HG02852 (cell line): ENCODE data around the gene TBC1D5.
"Not testable (repeated sequence)": the region's sequence is repeated elsewhere in the genome, so short reads cannot be mapped to it uniquely, and the experiment has no call there.

Experiments
- ATAC-seq: cut with Tn5 transposase; IDR thresholded peaks from one replicate; pipeline ENCODE4 v1.9.1; 2021; ENCODE audit warnings: mild to moderate bottlenecking, moderate library complexity; ENCODE audit not compliant: unreplicated experiment

The TBC1D5 gene

DNA sequence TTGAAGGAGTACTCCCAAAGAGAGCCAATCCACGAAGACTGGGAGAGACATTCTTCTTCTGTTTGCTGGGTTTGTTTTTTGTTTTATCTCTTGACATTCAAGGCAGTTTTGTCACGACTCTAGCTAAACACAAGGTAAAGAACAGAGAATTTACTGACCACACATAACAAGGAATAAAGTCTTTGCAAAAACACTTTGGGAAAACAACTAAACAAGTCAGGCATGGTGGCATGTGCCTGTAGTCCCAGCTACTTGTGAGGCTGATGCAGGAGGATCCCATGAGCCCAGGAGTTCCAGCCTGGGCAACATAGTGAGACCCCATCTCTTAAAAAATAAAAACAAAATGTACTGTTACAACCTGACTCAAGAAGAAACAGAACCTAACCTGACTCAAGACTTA is 28.0 kb downstream of the TBC1D5 start:
- no peak for ATAC-seq

- no peak for ATAC-seq
Observed at GRCh38 chr3:17709236-17709810, 33.1 kb downstream of the TBC1D5 start.

DNA sequence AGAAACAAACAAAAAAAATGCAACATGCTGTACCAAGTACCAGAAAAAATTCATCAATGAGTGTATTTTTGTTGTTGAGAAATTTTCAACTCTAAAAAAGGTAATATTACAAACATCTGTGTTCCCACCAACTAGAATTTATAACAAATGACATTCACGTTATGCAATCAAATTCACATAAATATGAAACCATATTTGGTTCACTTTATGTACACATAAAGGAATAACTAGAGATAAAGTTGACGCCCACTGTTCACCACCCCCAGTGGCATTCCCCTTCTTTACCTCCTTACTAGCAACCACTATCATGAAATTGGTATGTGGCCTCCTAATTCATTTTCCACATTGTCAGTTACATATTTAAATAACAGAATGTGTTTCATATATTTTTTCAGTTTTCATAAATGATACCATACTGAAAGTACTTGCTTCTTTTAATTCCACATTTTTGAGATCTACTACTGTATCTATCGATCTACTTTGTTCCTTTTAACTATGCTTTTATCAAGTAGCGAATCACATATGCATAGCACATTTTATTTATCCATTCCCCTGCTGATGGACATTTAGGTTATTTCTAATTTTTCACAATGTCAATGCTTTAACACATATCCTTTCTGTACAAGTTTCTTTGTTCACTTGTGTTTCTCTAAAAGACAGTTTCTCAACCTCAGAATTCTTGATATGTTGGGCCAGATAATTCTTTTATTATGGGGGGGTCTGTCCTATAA is 34.5 kb downstream of the TBC1D5 start:
- no peak for ATAC-seq

DNA sequence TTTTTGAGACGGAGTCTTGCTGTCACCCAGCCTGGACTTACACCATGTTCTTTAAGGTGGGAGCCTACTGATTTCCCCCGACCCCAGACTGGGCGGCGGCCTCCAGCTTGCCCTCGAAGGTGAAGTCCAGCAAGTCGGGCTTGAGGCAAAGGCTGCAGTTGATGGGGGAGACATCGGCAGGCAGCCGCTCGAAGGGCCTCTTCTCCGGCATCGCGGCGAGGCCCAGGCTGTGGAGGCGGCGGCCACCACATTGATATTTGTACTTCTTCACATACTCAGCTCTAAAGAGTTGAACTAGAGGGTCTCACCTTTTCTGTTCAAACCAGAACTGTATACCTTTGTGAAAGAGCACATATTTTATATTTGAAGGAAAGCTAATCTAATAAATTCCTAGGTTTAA is 36.4 kb downstream of the TBC1D5 start:
- ATAC-seq, result not testable (repeated sequence)

- ATAC-seq, result not testable (repeated sequence)
Observed at GRCh38 chr3:17699815-17700214, 42.6 kb downstream of the TBC1D5 start.

DNA sequence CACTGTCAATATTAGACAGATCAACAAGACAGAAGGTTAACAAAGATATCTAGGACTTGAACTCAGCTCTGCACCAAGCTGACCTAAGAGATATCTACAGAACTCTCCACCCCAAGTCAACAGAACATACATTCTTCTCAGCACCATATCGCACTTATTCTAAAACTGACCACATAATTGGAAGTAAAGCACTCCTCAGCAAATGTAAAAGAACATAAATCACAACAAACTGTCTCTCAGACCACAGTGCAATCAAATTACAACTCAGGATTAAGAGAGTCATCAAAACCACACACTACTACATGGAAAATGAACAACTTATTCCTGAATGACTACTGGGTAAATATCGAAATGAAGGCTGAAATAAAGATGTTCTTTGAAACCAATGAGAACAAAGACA is 46.8 kb downstream of the TBC1D5 start:
- not testable (repeated sequence) for ATAC-seq

DNA sequence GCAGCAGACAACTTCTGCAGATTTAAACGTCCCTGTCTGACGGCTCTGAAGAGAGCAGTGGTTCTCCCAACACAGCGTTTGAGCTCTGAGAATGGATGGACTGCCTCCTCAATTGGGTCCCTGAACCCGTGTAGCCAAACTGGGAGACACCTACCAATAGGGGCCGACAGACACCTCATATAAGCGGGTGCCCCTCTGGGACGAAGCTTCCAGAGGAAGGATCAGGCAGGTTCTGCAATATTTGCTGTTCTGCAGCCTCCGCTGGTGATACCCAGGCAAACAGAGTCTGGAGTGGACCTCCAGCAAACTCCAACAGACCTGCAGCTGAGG is 48.8 kb downstream of the TBC1D5 start:
- ATAC-seq, result not testable (repeated sequence)

DNA sequence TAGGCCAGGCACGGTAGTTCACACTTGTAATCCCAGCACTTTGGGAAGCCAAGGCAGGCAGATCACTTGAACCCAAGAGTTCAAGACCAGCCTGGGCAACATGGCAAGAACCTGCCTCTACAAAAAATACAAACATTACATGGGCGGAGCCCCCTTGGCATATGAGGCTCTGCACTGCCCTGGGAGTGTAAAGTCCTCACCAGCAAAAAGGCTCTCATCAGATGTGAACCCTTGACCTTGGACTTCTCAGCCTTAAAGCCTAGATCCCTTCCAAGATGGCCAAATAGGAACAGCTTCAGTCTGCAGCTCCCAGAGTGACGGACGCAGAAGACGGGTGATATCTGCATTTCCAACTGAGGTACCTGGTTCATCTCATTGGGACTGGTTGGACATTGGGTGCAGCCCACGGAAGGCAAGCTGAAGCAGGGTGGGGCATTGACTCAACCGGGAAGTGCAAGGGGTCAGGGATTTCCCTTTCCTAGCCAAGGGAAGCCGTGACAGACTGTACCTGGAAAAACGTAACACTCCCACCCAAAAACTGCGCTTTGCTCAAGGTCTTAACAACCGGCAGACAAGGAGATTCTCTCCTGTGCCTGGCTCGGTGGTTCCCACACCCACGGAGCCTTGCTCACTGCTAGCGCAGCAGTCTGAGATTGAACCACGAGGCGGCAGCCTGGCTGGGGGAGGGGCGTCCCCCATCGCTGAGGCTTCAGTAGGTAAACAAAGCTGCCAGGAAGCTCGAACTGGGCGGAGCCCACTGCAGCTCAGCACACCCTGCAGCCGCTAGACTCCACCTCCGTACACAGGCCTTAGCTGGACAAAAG is 49.4 kb downstream of the TBC1D5 start:
- not testable (repeated sequence) for ATAC-seq

DNA sequence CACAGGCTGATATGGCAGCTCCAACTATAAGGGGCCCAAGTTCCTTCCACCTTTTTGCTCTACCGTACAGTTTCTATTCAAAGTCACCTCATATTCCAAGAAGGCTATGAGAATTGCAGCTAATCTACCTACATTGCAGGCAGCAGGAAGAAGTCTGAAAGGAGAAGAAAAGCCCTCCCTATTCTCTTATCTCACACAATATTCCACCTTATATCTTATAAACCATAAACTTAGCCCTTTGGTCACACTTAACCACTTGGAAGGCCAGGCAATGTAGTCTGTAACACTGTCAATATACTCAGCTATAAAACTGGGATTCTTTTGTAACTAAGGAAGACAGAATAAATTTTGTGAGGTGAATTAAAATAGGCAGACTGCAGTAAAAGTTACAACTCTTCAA is 54.9 kb downstream of the TBC1D5 start:
- ATAC-seq, result no peak

DNA sequence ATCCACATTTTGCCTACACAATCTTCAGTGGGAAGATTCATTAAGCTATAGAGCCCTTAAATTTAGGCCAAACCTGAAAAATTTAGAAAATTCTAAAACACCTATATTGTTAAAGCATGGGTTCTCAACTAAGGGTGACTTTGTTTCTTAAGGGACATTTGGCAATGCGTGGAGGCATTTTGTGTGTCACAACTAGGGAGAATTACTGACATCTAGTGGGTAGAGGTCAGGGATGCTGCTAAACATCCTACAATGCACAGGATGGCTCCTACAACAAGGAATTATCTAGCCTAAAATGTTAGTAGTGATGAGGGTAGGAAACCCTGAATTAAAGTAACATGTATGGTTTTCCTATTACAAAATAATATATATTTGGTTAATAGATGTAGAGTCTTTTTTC is 55.8 kb downstream of the TBC1D5 start:
- ATAC-seq, result no peak

DNA sequence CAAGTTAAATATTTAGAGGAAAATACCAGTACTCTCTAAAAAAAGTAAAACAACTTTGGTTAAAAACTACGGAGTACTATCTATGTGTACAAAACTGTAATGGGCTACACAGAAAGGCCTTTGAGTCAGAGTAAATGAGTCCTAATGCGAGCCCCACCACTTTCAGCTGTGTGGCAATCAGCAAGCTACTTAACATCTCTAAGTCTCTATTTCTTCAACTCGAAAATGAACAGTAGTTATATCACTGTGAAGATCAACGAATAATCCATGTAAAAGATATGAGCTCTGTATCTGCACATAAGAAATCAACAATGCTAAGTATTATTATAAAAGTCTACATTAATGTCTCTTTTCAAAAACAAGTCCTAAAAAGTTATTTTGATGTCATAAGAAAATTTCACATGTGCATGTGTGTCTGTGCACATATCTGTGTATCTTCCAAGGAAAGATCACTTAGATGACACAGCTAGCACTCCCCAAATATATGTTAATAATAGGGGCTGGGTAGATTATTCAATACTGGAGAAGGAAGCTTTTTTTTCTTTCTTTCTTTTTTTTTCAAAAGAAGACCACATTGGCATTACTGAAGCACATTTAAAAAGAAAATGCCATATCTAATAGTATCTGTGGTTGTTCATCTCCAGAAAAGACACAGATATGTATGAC is 58.8 kb downstream of the TBC1D5 start:
- ATAC-seq, result no peak

DNA sequence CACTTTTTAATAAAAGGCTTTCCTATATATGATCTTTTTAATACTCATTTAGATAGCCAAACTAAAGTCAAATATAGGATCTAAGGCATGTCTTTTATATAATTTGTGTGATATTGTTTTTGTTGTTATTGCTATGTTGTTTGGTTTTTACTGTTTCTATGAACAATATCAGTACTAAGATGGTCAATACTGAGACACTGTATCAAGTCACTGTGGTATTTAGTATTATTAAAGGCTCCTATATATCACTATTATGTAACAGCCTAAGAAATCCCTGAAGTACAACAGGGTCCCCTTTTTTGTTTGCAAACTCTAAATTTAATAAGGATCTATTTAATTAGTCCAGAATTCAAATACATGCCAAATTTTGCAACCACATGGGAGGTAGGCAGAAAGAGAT is 61.9 kb downstream of the TBC1D5 start:
- no peak for ATAC-seq

DNA sequence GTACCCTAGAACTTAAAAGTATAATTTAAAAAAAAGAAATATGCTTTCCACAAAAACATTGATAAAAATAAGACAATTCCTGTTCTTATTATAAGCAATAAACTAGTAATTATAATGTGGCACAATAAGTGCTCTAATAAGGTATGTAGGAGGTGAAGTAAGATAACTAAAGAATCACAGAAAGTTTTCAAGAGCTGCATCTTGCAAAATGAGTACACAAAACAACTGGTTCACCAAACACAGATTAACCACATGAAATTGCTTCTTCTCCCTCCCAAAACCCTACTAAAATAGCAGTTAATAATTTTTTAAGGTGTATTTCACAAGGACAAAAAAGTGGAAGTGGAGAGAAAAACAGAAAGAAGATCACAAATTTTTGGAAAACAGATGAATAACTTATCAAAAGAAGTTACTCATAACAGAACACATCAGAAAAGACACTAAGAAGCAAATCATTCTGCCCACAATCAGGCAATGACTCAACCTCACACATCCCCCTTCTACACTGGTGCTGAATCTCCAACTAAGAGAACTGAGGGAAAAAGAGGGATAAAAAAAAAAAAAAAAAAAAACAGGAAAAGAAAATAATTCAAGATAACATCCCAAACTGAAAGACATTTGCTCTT is 64.2 kb downstream of the TBC1D5 start:
- peak; percentile 86 for ATAC-seq

GRCh38 chr3:17674082-17674686 is 68.2 kb downstream of the TBC1D5 start:
- no peak for ATAC-seq

DNA sequence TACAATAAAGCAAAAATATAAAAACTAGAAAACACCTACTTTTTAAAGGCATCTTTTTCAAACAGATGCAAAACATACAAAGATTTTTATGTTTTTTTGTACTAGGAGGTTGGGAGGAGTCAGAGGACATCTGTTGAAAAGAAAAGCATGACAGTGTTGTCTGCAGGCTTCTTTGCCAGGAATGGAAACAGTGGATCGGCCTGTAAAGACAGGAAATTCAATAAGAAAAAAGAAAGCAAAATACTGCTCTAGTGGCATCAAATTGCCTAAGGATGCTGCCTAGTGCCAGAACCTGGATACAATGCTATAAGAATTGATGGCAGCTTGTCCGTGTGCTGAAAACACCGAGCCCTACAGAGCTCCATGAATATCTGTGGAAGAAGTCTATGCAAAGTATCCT is 69.9 kb downstream of the TBC1D5 start:
- no peak for ATAC-seq

- ATAC-seq, result no peak
Observed at GRCh38 chr3:17670749-17671148, 71.7 kb downstream of the TBC1D5 start.

DNA sequence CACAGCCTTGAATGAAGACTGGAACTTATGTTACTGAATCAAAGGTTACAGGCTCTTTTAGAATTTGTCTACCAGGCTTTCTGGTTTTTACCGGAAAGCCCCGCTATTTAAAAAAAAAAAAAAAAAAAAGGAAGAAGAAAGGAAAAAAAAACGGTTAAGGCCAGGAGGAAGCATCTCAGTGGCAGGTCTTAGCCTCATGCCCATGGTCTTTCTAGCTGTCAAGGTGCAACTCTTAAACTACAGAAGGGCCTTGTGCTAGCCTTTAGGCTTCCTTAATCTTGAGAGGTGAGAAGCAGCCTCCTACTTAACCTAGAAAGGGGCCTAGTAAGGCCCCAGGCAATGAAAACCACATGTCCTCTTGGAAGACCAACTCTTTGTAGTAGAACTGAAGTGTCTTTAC is 77.5 kb downstream of the TBC1D5 start:
- ATAC-seq, result peak; percentile 66

DNA sequence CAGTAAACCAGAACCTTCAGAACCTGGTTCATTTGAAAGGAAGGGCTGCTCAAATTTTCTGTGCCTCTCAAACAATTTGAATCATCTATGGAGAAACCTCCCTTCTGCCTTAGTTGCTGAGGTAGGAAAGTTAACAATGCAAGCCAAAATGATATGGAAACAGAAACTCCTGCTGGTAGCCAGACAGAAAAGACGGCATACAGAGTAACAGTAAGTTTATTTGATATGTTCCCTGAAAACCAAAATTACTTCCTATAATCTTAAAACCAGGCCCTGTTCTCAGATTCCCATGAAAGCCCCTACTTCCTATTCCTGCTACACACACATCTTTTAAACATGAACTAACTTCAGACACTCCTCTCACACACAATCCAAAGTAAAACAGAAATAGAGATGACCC is 86.2 kb downstream of the TBC1D5 start:
- ATAC-seq, result no peak

DNA sequence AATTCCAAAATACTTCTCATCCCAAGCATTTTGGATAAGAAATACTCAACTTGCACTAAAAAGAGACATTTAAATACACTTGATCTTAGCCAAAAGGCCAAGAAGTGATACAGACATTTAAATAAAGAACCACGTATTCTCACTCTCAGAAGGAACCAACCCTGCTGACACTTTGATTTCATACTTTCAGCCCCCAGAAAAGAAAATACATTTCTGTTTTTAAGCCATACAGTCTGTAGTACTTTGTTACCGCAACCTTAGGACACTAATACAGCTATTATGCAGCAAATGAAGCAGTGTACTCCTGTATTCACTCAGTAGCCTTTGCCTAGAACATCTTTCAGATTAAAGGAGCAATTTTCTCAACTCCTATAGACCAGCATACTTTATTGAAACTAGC is 86.7 kb downstream of the TBC1D5 start:
- ATAC-seq, result peak; percentile 82

GRCh38 chr3:17649748-17650147 is 92.7 kb downstream of the TBC1D5 start:
- ATAC-seq, result not testable (repeated sequence)
